GM19452 (cell line): ENCODE results near the gene FGF18.

Source experiments
- ATAC-seq: cut with Tn5 transposase; IDR thresholded peaks from one replicate; pipeline ENCODE4 v1.9.1; 2021; ENCODE audit not compliant: unreplicated experiment

Gene FGF18

GRCh38 chr5:171464829-171465228 lies 45.4 kb downstream of the FGF18 start:
- ATAC-seq, result no peak

GRCh38 chr5:171467107-171467506 lies 47.7 kb downstream of the FGF18 start:
- no peak for ATAC-seq

GRCh38 chr5:171469326-171469725 lies 49.9 kb downstream of the FGF18 start:
- no peak for ATAC-seq

- no peak for ATAC-seq
Observed at GRCh38 chr5:171470420-171470819, 51.0 kb downstream of the FGF18 start.

GRCh38 chr5:171474230-171474813 lies 54.9 kb downstream of the FGF18 start:
- no peak for ATAC-seq

GRCh38 chr5:171475596-171475995 lies 56.1 kb downstream of the FGF18 start:
- no peak for ATAC-seq

- no peak for ATAC-seq
Observed at GRCh38 chr5:171476701-171477100, 57.3 kb downstream of the FGF18 start.

- no peak for ATAC-seq
Observed at GRCh38 chr5:171477101-171477500, 57.7 kb downstream of the FGF18 start.

GRCh38 chr5:171477666-171478065 lies 58.2 kb downstream of the FGF18 start:
- no peak for ATAC-seq

- ATAC-seq, result no peak
Observed at GRCh38 chr5:171478946-171479775, 59.7 kb downstream of the FGF18 start.

GRCh38 chr5:171479776-171480125 lies 60.3 kb downstream of the FGF18 start:
- no peak for ATAC-seq

- ATAC-seq, result no peak
Observed at GRCh38 chr5:171480239-171480638, 60.8 kb downstream of the FGF18 start.

GRCh38 chr5:171481571-171482433 lies 62.4 kb downstream of the FGF18 start:
- ATAC-seq, result no peak

- ATAC-seq, result no peak
Observed at GRCh38 chr5:171482434-171482730, 62.9 kb downstream of the FGF18 start.

- no peak for ATAC-seq
Observed at GRCh38 chr5:171483551-171484135, 64.2 kb downstream of the FGF18 start.

- ATAC-seq, result no peak
Observed at GRCh38 chr5:171484460-171484899, 65.0 kb downstream of the FGF18 start.

- no peak for ATAC-seq
Observed at GRCh38 chr5:171485668-171486067, 66.2 kb downstream of the FGF18 start.

GRCh38 chr5:171486613-171487012 lies 67.2 kb downstream of the FGF18 start:
- no peak for ATAC-seq

GRCh38 chr5:171488876-171489275 lies 69.4 kb downstream of the FGF18 start:
- no peak for ATAC-seq

GRCh38 chr5:171492781-171493180 lies 73.3 kb downstream of the FGF18 start:
- no peak for ATAC-seq

- no peak for ATAC-seq
Observed at GRCh38 chr5:171493646-171494393, 74.4 kb downstream of the FGF18 start.
